ENCODE measurements around the gene MYOF.
"Not testable (repeated sequence)": the region's sequence is repeated elsewhere in the genome, so short reads cannot be mapped to it uniquely, and the experiment has no call there.

MYOF gene

GRCh38 chr10:93431361-93431760 is 50.8 kb downstream of the MYOF start:
- H3K27ac ChIP-seq, result peak overlapping the region; percentile 43; the same call in 1 of the 2 replicates
- ChIA-PET POLR2A (ENCODE audit: low non-redundant PET) (no interaction called here), CTCF (interaction anchor here (1.5 kb wide), 1 partner anchor 51 kb away, joined by 4 read pairs; the partner anchor contains the start of gene MYOF)
- no peak for DNase-seq (ENCODE audit: low spot score)
- no peak for TF ChIP-seq CTCF (conservative IDR thresholded peaks at IDR 0.05; ENCODE audit: low read depth)

- H3K27ac ChIP-seq, result peak overlapping the region; percentile 60
- CTCF ChIA-PET, result interaction anchor here (0.6 kb wide), 1 partner anchor 9 kb away, joined by 5 read pairs; no protein-coding TSS in a partner anchor
- no peak for TF ChIP-seq CTCF (conservative IDR thresholded peaks at IDR 0.05; ENCODE audit: low read depth)
- no peak for DNase-seq (ENCODE audit: low spot score)
- POLR2A ChIA-PET (ENCODE audit: low non-redundant PET), result no interaction called here
Measured at GRCh38 chr10:93425861-93426260, 56.3 kb downstream of the MYOF start.

GRCh38 chr10:93422118-93422517 is 60.0 kb downstream of the MYOF start:
- peak overlapping the region; percentile 52 for H3K27ac ChIP-seq
- TF ChIP-seq CTCF (conservative IDR thresholded peaks at IDR 0.05; ENCODE audit: low read depth), result no peak
- ChIA-PET CTCF (no interaction called here), POLR2A (ENCODE audit: low non-redundant PET) (no interaction called here)
- DNase-seq (ENCODE audit: low spot score), result no peak

GRCh38 chr10:93420944-93421825 is 60.9 kb downstream of the MYOF start:
- no peak overlapping the region for H3K27ac ChIP-seq
- DNase-seq (ENCODE audit: low spot score), result no peak
- CTCF ChIA-PET, result no interaction called here
- no peak for TF ChIP-seq CTCF (conservative IDR thresholded peaks at IDR 0.05; ENCODE audit: low read depth)
- POLR2A ChIA-PET (ENCODE audit: low non-redundant PET), result no interaction called here

- H3K27ac ChIP-seq, result no peak overlapping the region
- ChIA-PET CTCF (no interaction called here), POLR2A (ENCODE audit: low non-redundant PET) (no interaction called here)
- TF ChIP-seq CTCF (conservative IDR thresholded peaks at IDR 0.05; ENCODE audit: low read depth), result no peak
- no peak for DNase-seq (ENCODE audit: low spot score)
Measured at GRCh38 chr10:93420091-93420490, 62.0 kb downstream of the MYOF start.

- DNase-seq (ENCODE audit: low spot score); POLR2A ChIA-PET (ENCODE audit: low non-redundant PET); H3K27ac ChIP-seq: not testable (repeated sequence)
- CTCF ChIA-PET, result interaction anchor here (0.6 kb wide), 1 partner anchor 74 kb away, joined by 3 read pairs; no protein-coding TSS in a partner anchor
Measured at GRCh38 chr10:93419016-93419415, 63.1 kb downstream of the MYOF start.

- ChIA-PET CTCF (interaction anchor here (0.6 kb wide), 1 partner anchor 41 kb away, joined by 4 read pairs; no protein-coding TSS in a partner anchor), POLR2A (ENCODE audit: low non-redundant PET) (no interaction called here)
- TF ChIP-seq CTCF (conservative IDR thresholded peaks at IDR 0.05; ENCODE audit: low read depth), result no peak
- DNase-seq (ENCODE audit: low spot score), result no peak
- H3K27ac ChIP-seq, result 0 out of 2 replicates have a peak overlapping the region, but pooled peaks have one; percentile 9
Measured at GRCh38 chr10:93417921-93418320, 64.2 kb downstream of the MYOF start.
